Neutrophil (primary cell): ENCODE results near the gene SMYD3.

Source experiments
- H3K27ac ChIP-seq: fragments of 200-600 bp; sonication (generic); 2 replicates; pipeline ENCODE4 v1.5.1; 2016; ENCODE audit warnings: mild to moderate bottlenecking, moderate library complexity
- H3K27me3 ChIP-seq: fragments of 200-600 bp; sonication (generic); 2 replicates; pipeline ENCODE4 v1.6.0; 2016; ENCODE audit warnings: mild to moderate bottlenecking
- H3K36me3 ChIP-seq: fragments of 200-600 bp; sonication (generic); 2 replicates; pipeline ENCODE4 v1.5.1; 2017
- H3K4me1 ChIP-seq, 2 experiments: fragments of 200-600 bp in 1 of 2; sonication (generic) in 1 of 2; 1 replicate in 1 of 2; 2 replicates in 1 of 2; pipeline versions ENCODE4 v1.5.1 to v1.6.1; 2013 to 2016; ENCODE audit warnings: low read depth in 1 of 2, low read length in 1 of 2, mild to moderate bottlenecking in 1 of 2, moderate library complexity in 1 of 2; ENCODE audit not compliant: control insufficient read depth in 1 of 2, insufficient read depth in 1 of 2
- H3K4me3 ChIP-seq, 2 experiments: fragments of 200-600 bp in 1 of 2; sonication (generic) in 1 of 2; 1 replicate in 1 of 2; 2 replicates in 1 of 2; pipeline ENCODE4 v1.5.1; 2013 to 2016; ENCODE audit warnings: low read depth in 1 of 2, low read length in 1 of 2, mild to moderate bottlenecking in 1 of 2, moderate library complexity in 1 of 2
- H3K9me3 ChIP-seq: fragments of 200-600 bp; sonication (generic); 2 replicates; pipeline ENCODE4 v1.5.1; 2016
- CTCF ChIP-seq: fragments of 200-600 bp; sonication (generic); IDR thresholded peaks from 2 replicates; pipeline ENCODE4 v1.5.1; 2016; ENCODE audit warnings: antibody characterized with exemption

SMYD3 gene

GRCh38 chr1:246390855-246391254, 116.2 kb downstream of the SMYD3 start:
- no peaks in the 10 kb centered on the region for H3K4me1 ChIP-seq
- no peaks in the 10 kb centered on the region for H3K27me3 ChIP-seq
- no peaks in the 10 kb centered on the region for H3K9me3 ChIP-seq
- H3K36me3 ChIP-seq, result no peaks in the 10 kb centered on the region
- H3K27ac ChIP-seq, result no peak overlapping the region
- no peak for TF ChIP-seq CTCF
- H3K4me3 ChIP-seq, result no peak overlapping the region

GRCh38 chr1:246384616-246385015, 122.5 kb downstream of the SMYD3 start:
- Histone ChIP-seq H3K4me1 (no peaks in the 10 kb centered on the region), H3K4me3 (no peak overlapping the region), H3K36me3 (no peaks in the 10 kb centered on the region), H3K27me3 (no peaks in the 10 kb centered on the region), H3K27ac (no peak overlapping the region), H3K9me3 (no peaks in the 10 kb centered on the region)
- no peak for TF ChIP-seq CTCF

- no peaks in the 10 kb centered on the region for H3K9me3 ChIP-seq
- no peak overlapping the region for H3K4me3 ChIP-seq
- no peak overlapping the region for H3K27ac ChIP-seq
- no peaks in the 10 kb centered on the region for H3K27me3 ChIP-seq
- H3K4me1 ChIP-seq, result no peaks in the 10 kb centered on the region
- H3K36me3 ChIP-seq, result no peaks in the 10 kb centered on the region
- no peak for TF ChIP-seq CTCF
Observed at GRCh38 chr1:246383791-246384190, 123.3 kb downstream of the SMYD3 start.

GRCh38 chr1:246383239-246383589, 123.9 kb downstream of the SMYD3 start:
- Histone ChIP-seq H3K27ac (no peak overlapping the region), H3K4me1 (no peaks in the 10 kb centered on the region), H3K27me3 (no peaks in the 10 kb centered on the region), H3K36me3 (no peaks in the 10 kb centered on the region), H3K4me3 (no peak overlapping the region), H3K9me3 (no peaks in the 10 kb centered on the region)
- TF ChIP-seq CTCF, result no peak

- Histone ChIP-seq H3K9me3 (no peaks in the 10 kb centered on the region), H3K27me3 (no peaks in the 10 kb centered on the region), H3K27ac (no peak overlapping the region), H3K4me1 (no peaks in the 10 kb centered on the region), H3K36me3 (no peaks in the 10 kb centered on the region), H3K4me3 (no peak overlapping the region)
- no peak for TF ChIP-seq CTCF
Observed at GRCh38 chr1:246382589-246383238, 124.4 kb downstream of the SMYD3 start.

- H3K9me3 ChIP-seq, result no peaks in the 10 kb centered on the region
- no peaks in the 10 kb centered on the region for H3K27me3 ChIP-seq
- no peak for TF ChIP-seq CTCF
- H3K36me3 ChIP-seq, result no peaks in the 10 kb centered on the region
- no peak overlapping the region for H3K4me3 ChIP-seq
- no peaks in the 10 kb centered on the region for H3K4me1 ChIP-seq
- H3K27ac ChIP-seq, result no peak overlapping the region
Observed at GRCh38 chr1:246381452-246381851, 125.6 kb downstream of the SMYD3 start.
